ENCODE measurements around the gene CLEC3A.
"Not testable (repeated sequence)": the region's sequence is repeated elsewhere in the genome, so short reads cannot be mapped to it uniquely, and the experiment has no call there.

Gene CLEC3A

DNA sequence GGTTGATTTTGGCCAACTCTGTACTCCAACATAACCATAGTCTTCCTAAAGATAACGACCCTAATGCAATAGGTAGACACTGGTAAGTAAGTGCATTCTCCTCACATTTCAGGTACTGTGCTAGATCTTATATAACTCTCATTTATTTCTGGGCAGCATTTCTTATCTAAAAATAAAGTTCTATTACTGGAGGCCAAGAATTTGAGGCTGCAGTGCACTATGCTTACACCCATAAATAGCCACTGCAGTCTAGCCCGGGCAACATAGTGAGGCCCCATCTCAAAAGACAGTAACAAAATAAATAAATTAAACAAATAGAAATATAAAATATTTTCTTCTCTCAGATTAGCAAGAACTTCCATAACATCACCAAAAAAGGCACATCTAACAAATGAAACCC lies 12.7 kb downstream of the CLEC3A start:
- DNase-seq = no peak

DNA sequence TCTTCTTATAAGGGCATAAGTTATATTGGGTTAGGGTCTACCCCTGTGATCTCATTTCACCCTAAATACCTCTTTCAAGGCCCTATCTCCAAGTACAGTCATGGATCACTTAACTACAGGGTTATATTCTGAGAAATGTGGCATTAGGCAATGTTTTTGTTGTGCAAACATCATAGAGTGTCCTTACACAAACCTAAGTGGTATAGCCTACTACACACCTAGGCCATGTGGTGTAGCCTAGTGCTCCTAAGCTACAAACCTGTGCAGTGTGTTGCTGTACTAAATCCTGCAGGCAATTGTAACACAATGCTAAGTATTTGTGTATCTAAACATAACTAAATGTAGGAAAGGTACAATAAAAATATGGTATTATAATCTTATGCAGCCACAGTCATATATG lies 18.0 kb downstream of the CLEC3A start:
- no peak for DNase-seq

DNA sequence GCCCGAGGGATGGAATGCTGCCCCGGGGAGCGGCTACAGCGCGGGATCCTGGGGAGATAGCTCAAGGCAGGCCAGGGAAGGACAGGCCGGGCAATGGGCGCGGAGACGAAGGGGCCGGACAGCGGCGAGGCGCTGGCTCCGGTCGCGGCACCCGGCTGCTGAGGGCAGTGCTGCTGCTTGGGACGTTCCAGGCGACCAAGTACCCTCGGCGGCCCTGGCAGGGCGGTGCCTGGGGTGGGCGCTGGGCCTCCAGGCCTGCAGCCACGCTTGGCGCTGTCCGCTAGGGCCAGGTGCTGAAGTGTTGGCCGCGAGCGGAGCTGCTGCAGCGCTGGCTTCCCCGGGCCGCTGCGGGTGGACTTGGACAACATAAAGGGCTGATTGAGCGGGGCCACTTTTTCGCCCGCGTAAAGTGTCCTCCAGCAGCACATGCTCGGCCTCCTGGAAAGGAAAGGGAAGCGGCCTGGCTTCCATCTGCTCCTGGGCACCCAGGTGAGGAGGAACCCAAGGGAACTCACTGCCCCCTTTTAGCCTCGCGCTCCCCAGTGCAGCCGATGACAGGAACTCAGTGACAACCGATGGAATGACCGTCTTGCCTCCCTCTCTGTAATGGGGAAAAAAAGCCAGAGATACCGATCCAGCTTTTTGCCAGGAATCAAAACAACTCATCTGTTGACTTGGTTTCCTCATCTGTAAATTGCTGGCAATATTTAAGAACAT lies 23.7 kb downstream of the CLEC3A start:
- DNase-seq = no peak

DNA sequence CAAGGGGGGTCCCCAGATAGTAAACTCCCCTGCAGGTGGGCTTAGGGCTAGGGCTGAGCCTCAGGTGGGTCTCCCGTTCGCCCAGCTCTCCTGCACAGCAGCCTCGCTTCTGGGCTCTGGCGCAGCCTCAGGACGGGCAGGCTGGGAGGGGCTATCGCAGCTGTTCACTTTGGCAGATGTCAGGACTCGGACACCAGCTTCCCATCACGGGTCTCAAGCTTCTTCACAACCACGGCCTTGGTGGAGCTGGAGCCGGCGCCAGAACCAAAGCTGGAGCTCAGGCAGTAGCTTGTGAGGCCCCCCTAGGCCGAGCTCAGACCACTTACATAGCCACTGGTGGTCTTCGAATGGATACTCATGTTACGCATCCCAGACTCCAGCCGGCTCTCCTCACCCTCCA lies 26.0 kb downstream of the CLEC3A start:
- DNase-seq = no peak

DNA sequence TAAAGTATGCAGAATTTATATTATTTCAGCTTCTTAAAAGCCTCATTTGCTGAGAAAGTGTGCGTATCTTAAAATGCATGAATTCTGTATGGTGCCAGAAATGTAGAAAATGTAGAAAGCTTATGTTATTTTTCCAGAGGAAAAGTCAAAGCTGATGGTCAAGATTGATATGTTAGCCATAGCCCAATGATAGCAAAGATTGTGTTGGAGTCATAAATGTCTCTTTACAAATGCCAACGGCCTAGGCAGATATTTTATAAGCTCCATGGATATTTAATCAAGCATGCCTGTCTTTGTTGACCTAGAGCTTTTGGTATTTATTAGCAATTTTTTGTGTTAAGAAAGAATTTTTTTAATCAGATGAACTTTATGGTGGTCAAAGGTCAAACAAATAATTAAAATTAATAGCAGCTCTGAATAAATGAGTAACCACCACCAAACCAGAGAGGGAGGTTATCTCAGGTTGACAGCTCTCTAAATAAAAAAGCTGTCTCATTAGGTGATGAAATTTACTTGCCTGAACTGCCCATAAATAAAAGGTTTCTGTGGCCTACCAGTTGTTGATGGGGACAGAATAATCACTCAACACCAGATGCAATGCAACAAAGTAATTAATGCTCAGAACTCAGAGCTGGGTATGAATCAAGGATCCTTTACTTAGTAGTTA lies 28.5 kb downstream of the CLEC3A start:
- no peak for DNase-seq

DNA sequence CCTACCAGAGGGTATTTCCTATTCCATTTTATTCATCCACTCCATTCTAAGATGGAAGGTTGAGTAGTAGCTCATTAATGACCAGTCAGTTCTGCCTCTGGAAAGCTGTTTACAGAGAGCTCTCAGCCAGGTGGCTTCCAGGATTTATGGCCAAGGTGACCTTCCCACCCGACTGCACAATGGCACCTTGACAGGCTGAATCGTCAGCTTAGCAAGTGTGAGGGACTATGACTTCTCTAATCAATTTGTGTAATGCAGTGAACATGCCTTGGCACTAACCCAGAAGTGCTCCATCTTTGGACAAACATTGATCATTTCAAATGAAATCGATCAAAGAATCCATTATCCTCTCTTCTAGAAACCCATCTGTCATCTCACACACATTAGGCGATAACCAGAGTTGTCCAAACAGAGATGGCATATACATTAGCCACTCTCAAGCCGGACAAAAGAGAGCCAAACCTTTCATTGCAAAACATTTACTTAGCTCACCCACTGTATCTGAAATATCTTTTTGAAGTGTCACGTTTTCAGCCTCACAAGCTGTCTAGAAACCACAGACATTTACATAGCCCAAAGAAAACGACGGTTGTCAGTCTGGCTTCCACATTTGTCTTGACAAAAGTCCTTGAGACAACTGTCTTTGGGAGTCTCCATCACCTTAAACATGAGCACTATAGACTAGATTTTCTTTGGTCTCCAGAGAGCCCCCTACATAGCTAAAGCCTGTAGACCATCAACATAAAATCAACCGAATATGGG lies 35.6 kb downstream of the CLEC3A start:
- DNase-seq = no peak

DNA sequence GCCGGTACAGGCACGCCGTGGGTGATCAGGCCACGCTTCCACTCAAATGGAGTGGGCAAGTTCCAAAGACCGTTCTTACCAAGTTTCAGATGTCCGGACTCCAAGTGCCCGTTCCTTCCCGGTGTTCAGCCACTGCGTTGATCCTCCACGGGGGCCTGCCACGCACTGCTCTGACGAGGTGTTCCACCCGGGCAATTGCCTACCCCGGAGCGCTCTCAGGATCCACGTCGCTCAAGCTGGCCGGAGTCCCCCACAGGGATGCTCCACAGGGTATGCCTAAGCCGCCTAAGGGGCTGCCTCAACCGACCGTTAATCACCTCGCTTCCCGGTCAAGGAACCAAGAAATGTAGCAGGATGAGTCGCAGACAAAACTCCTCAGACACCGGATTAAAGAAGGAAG lies 37.5 kb downstream of the CLEC3A start:
- not testable (repeated sequence) for DNase-seq

DNA sequence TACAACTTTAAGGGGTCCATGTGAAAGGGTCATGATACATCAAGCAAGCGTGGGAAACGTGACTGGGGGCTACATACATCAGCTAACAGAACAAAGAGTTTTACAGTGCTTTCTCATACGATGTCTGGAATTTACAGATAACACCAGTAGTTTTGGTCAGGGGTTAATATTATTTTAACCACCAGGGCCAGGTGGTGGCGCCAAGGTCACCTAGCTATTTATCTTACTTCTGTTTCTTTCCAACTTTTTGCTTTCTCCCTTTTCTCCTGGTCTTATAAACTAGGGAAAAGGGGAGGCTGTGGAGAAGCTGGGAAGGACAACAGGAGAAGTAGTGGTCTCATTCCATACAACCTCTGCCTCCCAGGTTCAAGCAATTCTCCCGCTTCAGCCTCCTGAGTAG lies 37.9 kb downstream of the CLEC3A start:
- no peak for DNase-seq

DNA sequence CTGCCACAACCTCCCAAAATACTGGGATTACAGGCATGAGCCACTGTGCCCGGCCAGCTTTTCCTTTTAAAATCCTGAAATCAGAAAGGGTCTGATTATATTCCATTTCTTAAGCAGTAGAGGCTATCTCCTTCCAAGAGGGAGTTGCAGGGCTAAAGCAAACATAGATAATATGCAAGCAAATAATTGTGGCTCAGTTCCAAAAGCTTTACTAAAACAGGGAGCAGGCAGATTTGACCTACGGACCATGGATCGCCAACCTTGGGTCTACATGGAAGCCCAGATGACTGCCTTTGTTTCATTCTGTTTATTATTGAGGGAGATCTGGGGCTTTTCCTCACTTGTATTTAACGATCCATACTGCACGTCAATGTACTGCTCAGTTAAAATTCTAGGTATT lies 38.5 kb downstream of the CLEC3A start:
- no peak for DNase-seq

DNA sequence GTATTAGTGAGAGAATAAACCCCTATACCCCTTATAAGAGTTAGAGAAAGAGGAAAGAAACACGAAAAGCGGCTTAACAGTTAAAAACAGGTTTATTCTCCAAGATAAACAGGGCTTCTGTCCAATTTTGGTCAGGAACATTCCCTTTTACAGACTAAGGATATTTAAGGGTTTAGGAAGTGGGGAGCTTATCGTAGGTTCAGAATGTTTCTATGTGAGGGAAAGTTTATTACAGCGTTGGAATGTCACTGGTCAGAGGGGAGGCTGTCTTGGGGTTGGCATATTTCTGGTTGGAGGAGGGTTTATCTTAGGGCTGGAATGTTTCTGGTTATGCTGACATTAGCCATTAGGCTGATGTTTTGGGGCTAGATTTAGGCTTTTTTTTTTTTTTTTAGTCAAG lies 43.0 kb downstream of the CLEC3A start:
- no peak for DNase-seq

DNA sequence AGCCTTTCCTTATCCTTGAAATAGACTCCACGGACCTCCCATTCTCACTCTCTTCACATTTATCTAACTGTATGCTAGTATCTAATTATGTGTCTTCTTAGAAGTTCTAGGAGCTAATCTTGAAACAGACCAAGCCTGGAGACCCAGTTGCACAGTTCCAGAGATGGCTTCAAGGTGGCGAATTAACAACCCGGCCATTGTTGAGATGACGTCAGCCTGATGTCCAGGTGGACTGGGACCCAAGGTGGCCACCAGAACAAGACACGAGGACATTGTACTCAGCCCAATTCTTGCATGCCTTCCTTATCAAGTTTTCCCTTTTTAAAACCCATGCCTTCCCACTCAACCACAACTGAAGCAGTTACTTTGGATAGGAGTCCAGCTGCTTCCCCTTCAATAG lies 47.6 kb downstream of the CLEC3A start:
- DNase-seq = no peak

DNA sequence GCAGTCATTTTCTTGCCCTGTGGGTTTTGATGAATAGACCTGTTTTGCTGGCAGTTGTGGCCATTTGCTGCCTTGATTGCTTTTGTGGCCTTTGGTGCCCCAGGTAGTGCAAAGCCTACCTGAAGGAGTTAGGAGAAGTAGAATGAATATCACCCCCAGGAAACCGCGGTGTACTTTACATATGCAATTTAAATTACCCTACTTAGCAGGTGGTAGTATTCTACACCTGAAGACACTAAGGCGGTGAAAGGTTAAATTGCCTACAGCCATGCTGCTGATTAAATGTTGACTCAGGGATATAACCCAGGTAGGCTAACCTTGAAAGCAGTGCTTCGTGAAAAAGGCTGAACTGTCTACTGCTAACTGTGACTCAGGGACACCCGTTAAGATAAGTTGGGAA lies 49.9 kb downstream of the CLEC3A start:
- no peak for DNase-seq

DNA sequence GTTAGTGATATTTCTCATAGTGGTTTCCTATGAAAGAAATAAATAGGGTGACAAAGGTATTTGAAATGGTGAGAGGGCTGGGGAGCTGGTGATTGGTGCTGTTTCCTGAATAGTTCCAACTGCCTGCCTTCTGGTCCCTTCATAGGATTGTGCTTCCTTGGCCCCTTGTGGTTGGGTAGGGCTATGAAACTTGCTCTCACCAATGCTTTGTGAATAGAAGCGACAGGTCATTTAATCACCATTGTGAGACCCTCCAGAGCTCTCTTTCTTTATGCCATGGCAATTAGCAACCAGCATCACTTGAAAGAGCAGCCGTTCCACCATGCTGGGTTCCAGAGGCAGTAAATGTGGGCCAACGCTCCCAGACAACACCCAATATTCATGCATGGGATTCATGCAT lies 53.5 kb downstream of the CLEC3A start:
- DNase-seq = no peak

DNA sequence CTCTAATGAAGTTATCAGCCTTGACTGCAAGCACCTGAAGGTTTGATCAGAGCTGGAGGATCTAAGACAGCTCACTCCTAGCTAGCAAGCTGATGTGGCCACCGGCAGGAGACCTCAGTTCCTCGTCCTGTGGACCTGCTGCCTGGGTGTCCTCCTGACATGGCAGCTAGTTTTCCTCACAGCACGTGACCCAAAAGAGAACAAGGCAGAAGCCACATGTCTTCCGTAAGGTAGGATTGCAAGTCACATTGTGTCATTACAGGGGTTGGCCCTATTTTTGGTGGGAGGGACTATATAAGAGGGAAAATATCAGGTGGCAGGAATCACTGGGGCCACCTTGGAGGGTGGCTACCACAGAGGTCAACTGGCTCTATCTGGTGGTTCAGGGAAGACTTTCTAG lies 59.0 kb downstream of the CLEC3A start:
- DNase-seq = no peak

All from NK-92 treated with Interleukin-12 subunit alpha and Interleukin-12 subunit beta, amount 100 ng/mL, for 24 hours (cell line).